Fibroblast of lung (primary cell): ENCODE results near the gene FAM107B. TPM values are rescaled to one million over a fixed set of nuclear protein-coding genes. Genes with fewer than 3 reads are reported as not detected.

Experiments
- DNase-seq, 2 donors: peaks; one replicate each; pipeline versions ENCODE4 v3.0.0 to v3.0.0-alpha.2; 2010; ENCODE audit warnings: low read depth in 2 of 2
- H2AFZ ChIP-seq: 2 replicates; pipeline ENCODE4 v1.5.1; 2012; ENCODE audit warnings: low read length, control low read depth, inconsistent platforms
- H3K27ac ChIP-seq: 2 replicates; pipeline ENCODE4 v1.5.1; 2011; ENCODE audit warnings: low read length, control low read depth; ENCODE audit not compliant: insufficient read depth
- H3K27me3 ChIP-seq: 2 replicates; pipeline ENCODE4 v1.5.1; 2011; ENCODE audit warnings: mild to moderate bottlenecking, low read length; ENCODE audit not compliant: control insufficient read depth, insufficient read depth
- H3K36me3 ChIP-seq: 2 replicates; pipeline ENCODE4 v1.5.1; 2011; ENCODE audit warnings: low read length; ENCODE audit not compliant: control insufficient read depth, insufficient read depth
- H3K4me1 ChIP-seq: 2 replicates; pipeline ENCODE4 v1.5.1; 2011; ENCODE audit warnings: low read length; ENCODE audit not compliant: control insufficient read depth, insufficient read depth; ENCODE audit errors: extremely low read depth
- H3K4me2 ChIP-seq: 2 replicates; pipeline ENCODE4 v1.5.1; 2011; ENCODE audit warnings: low read length, control low read depth; ENCODE audit not compliant: insufficient read depth; ENCODE audit errors: extremely low read depth
- H3K4me3 ChIP-seq, 4 experiments: fragments of 200-600 bp in 1 of 4; sonication (generic) in 1 of 4; replicated peaks in 1 of 4; 2 replicates each; pipeline ENCODE4 v1.5.1; 2011 to 2016; ENCODE audit warnings: low read length in 4 of 4, low read depth in 3 of 4, mild to moderate bottlenecking in 3 of 4, control low read depth in 2 of 4, inconsistent platforms in 1 of 4, mixed read lengths in 1 of 4; ENCODE audit not compliant: insufficient read depth in 1 of 4; ENCODE audit errors: control extremely low read depth in 1 of 4
- H3K79me2 ChIP-seq: 2 replicates; pipeline ENCODE4 v1.5.1; 2012; ENCODE audit warnings: mild to moderate bottlenecking, low read length, inconsistent platforms; ENCODE audit not compliant: control insufficient read depth, insufficient read depth
- H3K9ac ChIP-seq: 2 replicates; pipeline ENCODE4 v1.5.1; 2011; ENCODE audit warnings: mild to moderate bottlenecking, low read length, control low read depth; ENCODE audit not compliant: insufficient read depth
- H3K9me3 ChIP-seq: 2 replicates; pipeline ENCODE4 v1.5.1; 2012; ENCODE audit warnings: low read depth, low read length; ENCODE audit not compliant: control insufficient read depth, insufficient read depth
- H4K20me1 ChIP-seq: 2 replicates; pipeline ENCODE4 v1.5.1; 2011; ENCODE audit warnings: low read length; ENCODE audit not compliant: control insufficient read depth, insufficient read depth; ENCODE audit errors: extremely low read depth
- CTCF ChIP-seq, 2 donors: IDR thresholded peaks in 1 of 2; conservative IDR thresholded peaks in 1 of 2; 1 replicate in 1 of 2; 2 replicates in 1 of 2; pipeline ENCODE4 v1.5.1; 2011 to 2012; ENCODE audit warnings: low read length in 2 of 2, control low read depth in 1 of 2, inconsistent platforms in 1 of 2, low read depth in 1 of 2, mild to moderate bottlenecking in 1 of 2
- EZH2 ChIP-seq: IDR thresholded peaks from 2 replicates; pipeline ENCODE4 v1.5.1; 2012; ENCODE audit warnings: low read length, control low read depth, mild to moderate bottlenecking; ENCODE audit errors: missing control alignments
- polyA plus RNA-seq, 2 donors: library from polyadenylated mRNA; depleted of rRNA in 1 of 2; stranded (reverse) in 1 of 2; unstranded in 1 of 2; fragments of >200 nt; gene quantifications; 2 replicates each; pipeline ENCODE4 v1.2.1, GENCODE V29; 2011 to 2012; ENCODE audit warnings: missing spikeins in 1 of 2
- total RNA-seq: library from RNA; depleted of rRNA; stranded (reverse); fragments of >200 nt; gene quantifications from 2 replicates; pipeline ENCODE4 v1.2.1, GENCODE V29; 2014

Gene FAM107B
- total and polyA plus RNA-seq, 2 donors (not counting 1 experiment from before 2014, with no cell fraction given), result 29.0 to 36.0 TPM

- TF ChIP-seq CTCF (conservative IDR thresholded peaks at IDR 0.05 in 1 of 2, IDR thresholded peaks at IDR 0.05 in 1 of 2; ENCODE audit: low read depth in 1 of 2, low read length in 2 of 2) (no peak), EZH2 (no peak)
- no peaks in the 10 kb centered on the region for H3K9me3 ChIP-seq
- H2AFZ ChIP-seq, result no peak overlapping the region
- no peaks in the 10 kb centered on the region for H3K27me3 ChIP-seq
- no peak overlapping the region for H3K4me2 ChIP-seq
- no peak overlapping the region for H3K4me3 ChIP-seq
- peaks cover 27% of the 10 kb centered on the region for H3K79me2 ChIP-seq
- DNase-seq, result peak; percentile 60 to 79
- H3K9ac ChIP-seq, result no peak overlapping the region
- peaks cover 3% of the 10 kb centered on the region for H3K36me3 ChIP-seq
- peak overlapping the region; percentile 0 for H3K27ac ChIP-seq
- peaks cover 6% of the 10 kb centered on the region for H3K4me1 ChIP-seq
- H4K20me1 ChIP-seq, result no peaks in the 10 kb centered on the region
Observed at GRCh38 chr10:14545827-14546226, 228.9 kb downstream of the FAM107B start.

- H3K9ac ChIP-seq, result no peak overlapping the region
- H3K36me3 ChIP-seq, result peaks cover 6% of the 10 kb centered on the region
- no peak overlapping the region for H2AFZ ChIP-seq
- no peaks in the 10 kb centered on the region for H3K27me3 ChIP-seq
- H3K9me3 ChIP-seq, result no peaks in the 10 kb centered on the region
- H3K27ac ChIP-seq, result peak overlapping the region; percentile 56
- H3K4me3 ChIP-seq, result no peak overlapping the region
- peaks cover 28% of the 10 kb centered on the region for H3K79me2 ChIP-seq
- no peak for DNase-seq
- peaks cover 6% of the 10 kb centered on the region for H3K4me1 ChIP-seq
- no peak for TF ChIP-seq CTCF (conservative IDR thresholded peaks at IDR 0.05 in 1 of 2, IDR thresholded peaks at IDR 0.05 in 1 of 2; ENCODE audit: low read depth in 1 of 2, low read length in 2 of 2)
- TF ChIP-seq EZH2, result no peak
- H4K20me1 ChIP-seq, result no peaks in the 10 kb centered on the region
- H3K4me2 ChIP-seq, result no peak overlapping the region
Observed at GRCh38 chr10:14543904-14544210, 230.8 kb downstream of the FAM107B start.

GRCh38 chr10:14543046-14543903 lies 231.4 kb downstream of the FAM107B start:
- H3K79me2 ChIP-seq, result peaks cover 23% of the 10 kb centered on the region
- peak overlapping the region; percentile 56 for H3K27ac ChIP-seq
- TF ChIP-seq CTCF (conservative IDR thresholded peaks at IDR 0.05 in 1 of 2, IDR thresholded peaks at IDR 0.05 in 1 of 2; ENCODE audit: low read depth in 1 of 2, low read length in 2 of 2), result peak in 1 of 2 donors; percentile 27
- no peak for TF ChIP-seq EZH2
- no peaks in the 10 kb centered on the region for H3K27me3 ChIP-seq
- peaks cover 5% of the 10 kb centered on the region for H3K36me3 ChIP-seq
- DNase-seq, result peak; percentile 19 to 47
- no peaks in the 10 kb centered on the region for H3K9me3 ChIP-seq
- no peak overlapping the region for H3K9ac ChIP-seq
- no peaks in the 10 kb centered on the region for H4K20me1 ChIP-seq
- H3K4me3 ChIP-seq, result peak overlapping the region in 1 of 4 experiments; percentile 3
- peak overlapping the region; percentile 81 for H3K4me2 ChIP-seq
- peaks cover 6% of the 10 kb centered on the region for H3K4me1 ChIP-seq
- peak overlapping the region; percentile 70 for H2AFZ ChIP-seq
